Tibial nerve (tissue), 4 donors: Measurements from ENCODE around the gene RSAD1. TPM values are rescaled to one million over a fixed set of nuclear protein-coding genes. Genes with fewer than 3 reads are reported as not detected.

Source experiments
- DNase-seq, 2 donors: peaks; one replicate each; pipeline ENCODE4 v3.0.0-alpha.2; 2019; ENCODE audit warnings: low spot score in 2 of 2
- H3K27ac ChIP-seq, 4 donors: fragments of 200-600 bp; sonication (generic) in 3 of 4; one replicate each; pipeline ENCODE4 v1.5.1; 2017 to 2019; ENCODE audit warnings: mild to moderate bottlenecking in 1 of 4
- H3K27me3 ChIP-seq, 2 donors: fragments of 200-600 bp; sonication (generic) in 1 of 2; one replicate each; pipeline versions ENCODE4 v1.5.1 to v1.6.0; 2017 to 2019
- H3K36me3 ChIP-seq, 3 donors: fragments of 200-600 bp; sonication (generic); one replicate each; pipeline ENCODE4 v1.5.1; 2018 to 2019
- H3K4me1 ChIP-seq, 4 donors: fragments of 200-600 bp; sonication (generic) in 3 of 4; one replicate each; pipeline ENCODE4 v1.5.1; 2017 to 2019
- H3K4me3 ChIP-seq, 4 donors: fragments of 200-600 bp; sonication (generic) in 3 of 4; one replicate each; pipeline ENCODE4 v1.5.1; 2017 to 2019; ENCODE audit warnings: mild to moderate bottlenecking in 1 of 4, moderate library complexity in 1 of 4
- H3K9me3 ChIP-seq, 4 donors: fragments of 200-600 bp; sonication (generic) in 3 of 4; one replicate each; pipeline ENCODE4 v1.5.1; 2017 to 2019
- EP300 ChIP-seq, 2 donors: sonication (generic); formaldehyde crosslinking; IDR thresholded peaks; one replicate each; pipeline ENCODE4 v1.6.1; 2017; ENCODE audit warnings: antibody characterized with exemption in 2 of 2, mild to moderate bottlenecking in 1 of 2
- POLR2A ChIP-seq, 2 donors: fragments of 450-650 bp; IDR thresholded peaks; one replicate each; pipeline ENCODE4 v1.6.1; 2017; ENCODE audit warnings: antibody characterized with exemption in 2 of 2, mild to moderate bottlenecking in 2 of 2, moderate library complexity in 2 of 2
- WGBS, 2 donors: methylation state at CpG; one replicate each; pipeline ENCODE4 v1.1.5; 2018; 5-methylcytosine and 5-hydroxymethylcytosine counted together
- total RNA-seq, 4 donors: library from RNA; depleted of rRNA; stranded (reverse); fragments of >200 nt; gene quantifications; one replicate each; pipeline ENCODE4 v1.1.0, GENCODE V29; 2016
- TF ChIP-seq, protein P1 (sequence below), 5 experiments: fragments of 200-600 bp in 3 of 5; fragments of 450-650 bp in 2 of 5; sonication (generic) in 3 of 5; IDR thresholded peaks; one replicate each; pipeline ENCODE4 v1.5.1; 2016 to 2019; ENCODE audit warnings: antibody characterized with exemption in 5 of 5, mild to moderate bottlenecking in 3 of 5, moderate library complexity in 2 of 5

Gene RSAD1
- total RNA-seq, 4 donors from 2014 or later = 30.8 to 61.8 (median 32.9) TPM

GRCh38 chr17:50507871-50508572 is 29.4 kb downstream of the RSAD1 start, which contains the start of gene MYCBPAP:
Gene MYCBPAP (plus strand): TSS chr17:50508439. CDS start chr17:50508675, 236 bp downstream.
- 7% methylated on average over 41 to 47 of the region's 66 CpGs for WGBS, 2 donors

GRCh38 chr17:50508573-50509460 is 30.2 kb downstream of the RSAD1 start:
- Histone ChIP-seq H3K27ac (peak overlapping the region; percentile 78 to 93 (median 84)), H3K27me3 (no peaks in the 10 kb centered on the region), H3K36me3 (no peaks in the 10 kb centered on the region), H3K4me1 (peaks cover 0 to 36% (median 8%) of the 10 kb centered on the region in 4 donors), H3K4me3 (peak overlapping the region; percentile 53 to 81 (median 63)), H3K9me3 (no peaks in the 10 kb centered on the region)
- WGBS, 2 donors = 24 to 25% methylated on average over 32 of the region's 32 CpGs
- DNase-seq = no peak
- no peak for TF ChIP-seq POLR2A (IDR thresholded peaks at IDR 0.05)
- no peak for TF ChIP-seq EP300 (IDR thresholded peaks at IDR 0.05)
- TF ChIP-seq, protein P1, sequence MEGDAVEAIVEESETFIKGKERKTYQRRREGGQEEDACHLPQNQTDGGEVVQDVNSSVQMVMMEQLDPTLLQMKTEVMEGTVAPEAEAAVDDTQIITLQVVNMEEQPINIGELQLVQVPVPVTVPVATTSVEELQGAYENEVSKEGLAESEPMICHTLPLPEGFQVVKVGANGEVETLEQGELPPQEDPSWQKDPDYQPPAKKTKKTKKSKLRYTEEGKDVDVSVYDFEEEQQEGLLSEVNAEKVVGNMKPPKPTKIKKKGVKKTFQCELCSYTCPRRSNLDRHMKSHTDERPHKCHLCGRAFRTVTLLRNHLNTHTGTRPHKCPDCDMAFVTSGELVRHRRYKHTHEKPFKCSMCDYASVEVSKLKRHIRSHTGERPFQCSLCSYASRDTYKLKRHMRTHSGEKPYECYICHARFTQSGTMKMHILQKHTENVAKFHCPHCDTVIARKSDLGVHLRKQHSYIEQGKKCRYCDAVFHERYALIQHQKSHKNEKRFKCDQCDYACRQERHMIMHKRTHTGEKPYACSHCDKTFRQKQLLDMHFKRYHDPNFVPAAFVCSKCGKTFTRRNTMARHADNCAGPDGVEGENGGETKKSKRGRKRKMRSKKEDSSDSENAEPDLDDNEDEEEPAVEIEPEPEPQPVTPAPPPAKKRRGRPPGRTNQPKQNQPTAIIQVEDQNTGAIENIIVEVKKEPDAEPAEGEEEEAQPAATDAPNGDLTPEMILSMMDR (IDR thresholded peaks at IDR 0.05) = no peak

More at GRCh38 chr17:50507871-50508572, 29.4 kb downstream of the RSAD1 start, which contains the start of gene MYCBPAP:
- Histone ChIP-seq H3K9me3 (no peaks in the 10 kb centered on the region), H3K27ac (peak within 1 kb of the TSS; percentile 78 to 93 (median 84)), H3K4me1 (peaks cover 0 to 30% (median 8%) of the 10 kb centered on the region in 4 donors), H3K36me3 (no peaks in the 10 kb centered on the region), H3K27me3 (no peaks in the 10 kb centered on the region), H3K4me3 (peak within 1 kb of the TSS; percentile 53 to 81 (median 63))
- peak; percentile 68 to 77 for DNase-seq
- TF ChIP-seq POLR2A (IDR thresholded peaks at IDR 0.05) = peak in 1 of 2 donors; percentile 53
- TF ChIP-seq, protein P1 (IDR thresholded peaks at IDR 0.05) = peak in 2 of 5 experiments; percentile 15 to 42
- TF ChIP-seq EP300 (IDR thresholded peaks at IDR 0.05) = peak in 1 of 2 donors; percentile 46

DNA sequence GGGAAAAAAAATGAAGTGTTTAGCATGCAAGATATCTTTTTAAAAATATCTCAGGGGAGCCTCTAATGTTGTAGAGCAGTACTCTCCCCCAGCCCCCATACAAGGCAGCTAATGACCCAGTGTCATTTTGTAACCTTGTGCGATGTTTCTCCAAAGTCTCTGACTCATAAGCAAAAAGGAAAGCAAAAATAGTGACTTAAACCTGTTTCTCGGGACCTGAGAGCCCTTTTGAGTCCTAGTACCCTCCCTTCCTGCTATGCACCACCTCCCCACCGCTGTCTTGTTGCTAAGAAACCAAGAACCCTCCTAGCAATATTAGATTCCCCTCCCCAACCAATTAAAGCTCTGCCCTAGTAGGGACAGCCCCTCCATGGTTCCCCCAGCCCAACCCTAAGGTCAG is 32.4 kb downstream of the RSAD1 start:
- TF ChIP-seq POLR2A (IDR thresholded peaks at IDR 0.05) = no peak
- TF ChIP-seq EP300 (IDR thresholded peaks at IDR 0.05) = no peak
- TF ChIP-seq, protein P1 (IDR thresholded peaks at IDR 0.05) = no peak
- H3K36me3 ChIP-seq = no peaks in the 10 kb centered on the region
- peaks cover 0 to 59% (median 17%) of the 10 kb centered on the region in 4 donors for H3K4me1 ChIP-seq
- no peaks in the 10 kb centered on the region for H3K9me3 ChIP-seq
- peak overlapping the region in 2 of 4 donors; percentile 73 to 74 for H3K27ac ChIP-seq
- 37 to 46% methylated on average over 3 of the region's 3 CpGs for WGBS, 2 donors
- no peak for DNase-seq
- no peaks in the 10 kb centered on the region for H3K27me3 ChIP-seq
- no peak overlapping the region for H3K4me3 ChIP-seq

DNA sequence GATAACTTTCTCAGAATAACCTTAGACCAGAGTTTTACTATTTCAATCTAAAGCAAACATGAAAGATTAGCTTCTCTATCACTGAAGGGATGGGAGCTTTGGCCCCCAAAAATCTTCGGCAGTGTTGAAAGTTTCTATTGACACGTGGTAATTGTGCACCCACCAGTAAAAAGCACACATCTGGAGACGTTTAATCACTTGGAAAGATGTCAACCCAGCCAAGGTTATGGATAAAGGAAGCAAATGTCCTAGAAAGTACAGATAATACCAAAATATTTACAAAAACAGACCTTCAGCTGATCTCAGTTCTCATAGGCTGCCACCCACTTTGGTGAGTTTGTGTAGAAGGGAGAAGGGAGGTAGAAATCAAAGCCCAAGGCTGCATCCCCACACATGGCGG is 34.8 kb downstream of the RSAD1 start:
- no peak overlapping the region for H3K4me3 ChIP-seq
- H3K36me3 ChIP-seq = no peaks in the 10 kb centered on the region
- no peaks in the 10 kb centered on the region for H3K27me3 ChIP-seq
- H3K4me1 ChIP-seq = peaks cover 0 to 57% (median 17%) of the 10 kb centered on the region in 4 donors
- no peak for DNase-seq
- no peak for TF ChIP-seq EP300 (IDR thresholded peaks at IDR 0.05)
- TF ChIP-seq POLR2A (IDR thresholded peaks at IDR 0.05) = no peak
- TF ChIP-seq, protein P1 (IDR thresholded peaks at IDR 0.05) = no peak
- WGBS, 2 donors = 59 to 62% methylated on average over 4 of the region's 4 CpGs
- no peak overlapping the region for H3K27ac ChIP-seq
- no peaks in the 10 kb centered on the region for H3K9me3 ChIP-seq
